IMR-90 (cell line): Measurements from ENCODE around the gene LCN2. TPM values are rescaled to one million over a fixed set of nuclear protein-coding genes. Genes with fewer than 3 reads are reported as not detected.

ENCODE experiments used
- ATAC-seq: fragments of 200-7000 bp; cut with Tn5 transposase; 2 replicates; pipeline ENCODE4 v1.9.1; 2020; ENCODE audit warnings: low read depth, mild to moderate bottlenecking, moderate library complexity
- BruUV-seq: library from RNA; stranded (reverse); fragments of 400-500 nt; replicated peaks from 2 replicates; lab custom pipeline; 2021; lab: Mats Ljungman, UMichigan
- CTCF ChIA-PET: fragments of 300-600 bp; formaldehyde crosslinking; extraction: SDS; loops from one replicate; lab custom pipeline; 2021; ENCODE audit warnings: antibody characterized with exemption; lab: Yijun Ruan, JAX
- POLR2A ChIA-PET: fragments of 300-600 bp; sonication (Branson Sonifier 250); formaldehyde crosslinking; loops from one replicate; lab custom pipeline; 2022; ENCODE audit warnings: antibody characterized with exemption; ENCODE audit not compliant: unreplicated experiment; lab: Charles Lee
- DNase-seq: peaks from one replicate; pipeline ENCODE4 v3.0.0; 2013
- H2AFZ ChIP-seq: replicated peaks from 2 replicates; pipeline ENCODE3; 2013; ENCODE audit warnings: low read length, mild to moderate bottlenecking; ENCODE audit not compliant: poor library complexity
- H2AK5ac ChIP-seq: 2 replicates; pipeline ENCODE4 v1.6.1; 2013; ENCODE audit warnings: low read depth, low read length, inconsistent platforms
- H2AK9ac ChIP-seq: replicated peaks from 2 replicates; pipeline ENCODE3; 2013; ENCODE audit warnings: mild to moderate bottlenecking, low read depth, low read length, moderate library complexity; ENCODE audit not compliant: poor library complexity
- H2BK120ac ChIP-seq: 2 replicates; pipeline ENCODE4 v1.6.1; 2013; ENCODE audit warnings: low read depth, low read length, inconsistent platforms
- H2BK15ac ChIP-seq: 3 replicates; pipeline ENCODE4 v1.6.1; 2013; ENCODE audit warnings: low read depth, low read length, inconsistent platforms
- H2BK20ac ChIP-seq: 2 replicates; pipeline ENCODE4 v1.6.1; 2013; ENCODE audit warnings: low read depth, mild to moderate bottlenecking, inconsistent platforms, low read length, moderate library complexity
- H2BK5ac ChIP-seq: 2 replicates; pipeline ENCODE4 v1.6.1; 2013; ENCODE audit warnings: mild to moderate bottlenecking, low read depth, low read length, inconsistent platforms; ENCODE audit not compliant: poor library complexity, severe bottlenecking
- H3K14ac ChIP-seq: replicated peaks from 2 replicates; pipeline ENCODE4 v1.6.1; 2013; ENCODE audit warnings: low read depth, low read length, inconsistent platforms
- H3K18ac ChIP-seq: 2 replicates; pipeline ENCODE4 v1.6.1; 2013; ENCODE audit warnings: low read depth, low read length, control low read depth
- H3K23ac ChIP-seq: 2 replicates; pipeline ENCODE4 v1.6.1; 2013; ENCODE audit warnings: low read depth, low read length, inconsistent platforms
- H3K27ac ChIP-seq: 2 replicates; pipeline ENCODE4 v1.5.1; 2013; ENCODE audit warnings: mild to moderate bottlenecking, control low read depth, low read length; ENCODE audit not compliant: insufficient read depth
- H3K27me3 ChIP-seq: 2 replicates; pipeline ENCODE4 v1.6.1; 2013; ENCODE audit warnings: low read length; ENCODE audit not compliant: control insufficient read depth, insufficient read depth
- H3K36me3 ChIP-seq: 2 replicates; pipeline ENCODE4 v1.6.1; 2013; ENCODE audit warnings: low read length, mixed read lengths; ENCODE audit not compliant: control insufficient read depth, insufficient read depth
- H3K4ac ChIP-seq: 2 replicates; pipeline ENCODE4 v1.6.1; 2013; ENCODE audit warnings: low read depth, low read length, inconsistent platforms
- H3K4me1 ChIP-seq: 2 replicates; pipeline ENCODE4 v1.6.1; 2013; ENCODE audit warnings: low read length, mixed read lengths; ENCODE audit not compliant: control insufficient read depth, insufficient read depth
- H3K4me2 ChIP-seq: 2 replicates; pipeline ENCODE4 v1.6.1; 2013; ENCODE audit warnings: low read depth, mild to moderate bottlenecking, control low read depth, low read length, moderate library complexity
- H3K4me3 ChIP-seq: 2 replicates; pipeline ENCODE4 v1.5.1; 2013; ENCODE audit warnings: low read depth, mild to moderate bottlenecking, control low read depth, low read length, moderate library complexity; ENCODE audit not compliant: insufficient read depth
- H3K56ac ChIP-seq: 2 replicates; pipeline ENCODE4 v1.6.1; 2013; ENCODE audit warnings: low read length, inconsistent platforms; ENCODE audit not compliant: insufficient read depth; ENCODE audit errors: extremely low read depth
- H3K79me1 ChIP-seq, 2 experiments: 2 replicates each; pipeline ENCODE4 v1.6.1; 2013; ENCODE audit warnings: low read length in 2 of 2, inconsistent platforms in 1 of 2, low read depth in 1 of 2
- H3K9ac ChIP-seq: 2 replicates; pipeline ENCODE4 v1.6.1; 2013; ENCODE audit warnings: low read depth, low read length, control low read depth
- H3K9me1 ChIP-seq: 2 replicates; pipeline ENCODE4 v1.6.1; 2013; ENCODE audit warnings: low read length, inconsistent platforms; ENCODE audit not compliant: insufficient read depth
- H3K9me3 ChIP-seq: 2 replicates; pipeline ENCODE4 v1.6.1; 2013; ENCODE audit warnings: low read length; ENCODE audit not compliant: control insufficient read depth, insufficient read depth
- H4K20me1 ChIP-seq: 2 replicates; pipeline ENCODE4 v1.6.1; 2013; ENCODE audit warnings: low read length, inconsistent platforms; ENCODE audit not compliant: insufficient read depth
- H4K5ac ChIP-seq: 2 replicates; pipeline ENCODE4 v1.6.1; 2013; ENCODE audit warnings: mild to moderate bottlenecking, low read depth, low read length, control low read depth
- H4K8ac ChIP-seq, 2 experiments: 2 replicates each; pipeline ENCODE4 v1.6.1; 2013; ENCODE audit warnings: low read depth in 2 of 2, low read length in 2 of 2, control low read depth in 1 of 2, inconsistent platforms in 1 of 2
- H4K91ac ChIP-seq: 2 replicates; pipeline ENCODE4 v1.6.1; 2013; ENCODE audit warnings: low read depth, low read length, inconsistent platforms; ENCODE audit not compliant: insufficient read depth
- BHLHE40 ChIP-seq: fragments of 150-350 bp; IDR thresholded peaks from 2 replicates; pipeline ENCODE4 v1.6.1; 2016; ENCODE audit warnings: mild to moderate bottlenecking, low read depth, low read length
- CHD1 ChIP-seq: IDR thresholded peaks from 2 replicates; pipeline ENCODE4 v1.6.1; 2012; ENCODE audit warnings: low read depth, low read length, improper control_type of control experiment
- FOS ChIP-seq: fragments of 150-350 bp; IDR thresholded peaks from 2 replicates; pipeline ENCODE4 v1.6.1; 2016; ENCODE audit warnings: low read depth, low read length
- MAZ ChIP-seq: IDR thresholded peaks from 2 replicates; pipeline ENCODE4 v1.6.1; 2012; ENCODE audit warnings: low read depth, mild to moderate bottlenecking, low read length, improper control_type of control experiment, moderate library complexity, borderline replicate concordance
- NFE2L2 ChIP-seq: fragments of 150-350 bp; IDR thresholded peaks from 2 replicates; pipeline ENCODE4 v1.6.1; 2016; ENCODE audit warnings: low read depth, mild to moderate bottlenecking, low read length
- RAD21 ChIP-seq: IDR thresholded peaks from 2 replicates; pipeline ENCODE4 v1.6.1; 2012; ENCODE audit warnings: low read length, improper control_type of control experiment
- RCOR1 ChIP-seq: IDR thresholded peaks from 2 replicates; pipeline ENCODE4 v1.6.1; 2012; ENCODE audit warnings: mild to moderate bottlenecking, low read length, improper control_type of control experiment; ENCODE audit not compliant: insufficient replicate concordance
- RFX5 ChIP-seq: IDR thresholded peaks from 2 replicates; pipeline ENCODE4 v1.8.0; 2012; ENCODE audit warnings: low read depth, mild to moderate bottlenecking, low read length, moderate library complexity
- WGBS, 2 experiments: methylation state at CpG; one replicate each; pipeline versions ENCODE4 v1.1.5 to v1.1.7; 2013; ENCODE audit warnings: missing lambda C conversion rate in 2 of 2; ENCODE audit not compliant: insufficient read length in 1 of 2; ENCODE audit errors: extremely low coverage in 2 of 2; 5-methylcytosine and 5-hydroxymethylcytosine counted together
- dilution Hi-C: fragments of 300-500 bp; cut with HindIII; formaldehyde crosslinking; loops from one replicate; pipeline ENCODE4 v1.14.3; 2018; ENCODE audit warnings: low sequenced_read_pairs; ENCODE audit not compliant: unreplicated experiment
- in situ Hi-C: fragments of 300-500 bp; cut with MboI; formaldehyde crosslinking; loops from 3 replicates; pipeline ENCODE4 v1.14.3; 2019; ENCODE audit warnings: low sequenced_read_pairs, inconsistent platforms, mixed read lengths
- intact Hi-C: fragments of 100-400 bp; cut with micrococcal nuclease; formaldehyde crosslinking; loops from 2 replicates; pipeline ENCODE4 v1.10.0; 2022
- polyA plus RNA-seq, 3 experiments: library from polyadenylated mRNA; depleted of rRNA; stranded (reverse); fragments of >200 nt; gene quantifications; 2 replicates each; pipeline ENCODE4 v1.2.3, GENCODE V29; 2012; ENCODE audit warnings: low replicate concordance in 1 of 3
- total RNA-seq: library from RNA; depleted of rRNA; stranded (reverse); fragments of >200 nt; gene quantifications from 2 replicates; pipeline ENCODE4 v1.2.3, GENCODE V29; 2012
- TF ChIP-seq, protein P1 (sequence below): fragments of 150-350 bp; IDR thresholded peaks from 2 replicates; pipeline ENCODE4 v1.6.1; 2016; ENCODE audit warnings: low read depth, mild to moderate bottlenecking, low read length, moderate library complexity, borderline replicate concordance
- TF ChIP-seq, protein P2 (sequence below): fragments of 150-350 bp; IDR thresholded peaks from 2 replicates; pipeline ENCODE4 v1.6.1; 2017; ENCODE audit warnings: mild to moderate bottlenecking, antibody characterized with exemption, low read length, low read depth
- TF ChIP-seq, protein P3 (sequence below): conservative IDR thresholded peaks from 2 replicates; pipeline ENCODE4 v1.5.1; 2012; ENCODE audit warnings: mild to moderate bottlenecking, low read depth, low read length, improper control_type of control experiment

LCN2 gene
- total and polyA plus RNA-seq, 2 of the 4 experiments (the other 2 are of a cell fraction) = not detected

DNA sequence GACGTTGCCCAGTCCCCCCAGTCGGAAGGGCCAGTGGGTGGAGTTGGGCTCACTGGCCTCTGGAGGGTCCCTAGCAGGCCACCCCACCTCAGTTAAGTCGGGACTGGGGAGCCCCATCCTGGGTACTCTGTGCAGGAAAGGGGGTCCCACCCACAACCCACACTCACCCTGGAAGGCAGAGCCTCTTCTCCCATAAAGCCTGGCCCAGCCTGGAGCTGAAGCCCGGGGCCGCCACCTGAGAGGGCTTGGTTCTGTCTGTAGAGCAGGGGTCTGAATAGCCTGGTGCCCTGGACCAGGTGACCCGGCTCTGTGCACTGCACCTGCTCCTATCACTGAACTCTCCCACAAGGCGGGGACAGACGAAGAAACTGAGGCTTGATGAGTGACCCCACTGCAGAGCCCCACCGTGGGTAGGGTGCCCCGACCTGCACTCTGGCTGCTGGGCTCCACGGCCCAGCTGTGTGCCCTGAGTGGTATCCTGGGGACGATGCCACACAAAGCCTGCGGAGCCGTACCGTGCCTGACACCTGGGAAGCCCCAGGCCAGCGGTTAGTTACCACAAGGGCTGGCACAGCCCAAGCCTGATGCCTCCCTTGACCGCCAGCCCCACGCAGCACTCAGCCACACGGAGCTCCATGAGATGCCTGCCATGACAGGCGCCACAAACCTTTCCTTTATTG lies 29.1 kb upstream of the LCN2 start:
- H3K23ac ChIP-seq = no peak overlapping the region
- in situ Hi-C loops = no loop called here
- peaks cover 3 to 8% of the 10 kb centered on the region in 2 experiments; a peak in 3 of 4 replicates for H3K79me1 ChIP-seq
- H2BK15ac ChIP-seq = no peak overlapping the region
- TF ChIP-seq RCOR1 (no peak), FOS (no peak), BHLHE40 (no peak), RAD21 (no peak), RFX5 (no peak), MAZ (no peak), NFE2L2 (no peak), CHD1 (no peak)
- TF ChIP-seq, protein P1, sequence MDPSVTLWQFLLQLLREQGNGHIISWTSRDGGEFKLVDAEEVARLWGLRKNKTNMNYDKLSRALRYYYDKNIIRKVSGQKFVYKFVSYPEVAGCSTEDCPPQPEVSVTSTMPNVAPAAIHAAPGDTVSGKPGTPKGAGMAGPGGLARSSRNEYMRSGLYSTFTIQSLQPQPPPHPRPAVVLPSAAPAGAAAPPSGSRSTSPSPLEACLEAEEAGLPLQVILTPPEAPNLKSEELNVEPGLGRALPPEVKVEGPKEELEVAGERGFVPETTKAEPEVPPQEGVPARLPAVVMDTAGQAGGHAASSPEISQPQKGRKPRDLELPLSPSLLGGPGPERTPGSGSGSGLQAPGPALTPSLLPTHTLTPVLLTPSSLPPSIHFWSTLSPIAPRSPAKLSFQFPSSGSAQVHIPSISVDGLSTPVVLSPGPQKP = no peak
- TF ChIP-seq, protein P2, sequence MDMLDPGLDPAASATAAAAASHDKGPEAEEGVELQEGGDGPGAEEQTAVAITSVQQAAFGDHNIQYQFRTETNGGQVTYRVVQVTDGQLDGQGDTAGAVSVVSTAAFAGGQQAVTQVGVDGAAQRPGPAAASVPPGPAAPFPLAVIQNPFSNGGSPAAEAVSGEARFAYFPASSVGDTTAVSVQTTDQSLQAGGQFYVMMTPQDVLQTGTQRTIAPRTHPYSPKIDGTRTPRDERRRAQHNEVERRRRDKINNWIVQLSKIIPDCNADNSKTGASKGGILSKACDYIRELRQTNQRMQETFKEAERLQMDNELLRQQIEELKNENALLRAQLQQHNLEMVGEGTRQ = no peak
- TF ChIP-seq, protein P3, sequence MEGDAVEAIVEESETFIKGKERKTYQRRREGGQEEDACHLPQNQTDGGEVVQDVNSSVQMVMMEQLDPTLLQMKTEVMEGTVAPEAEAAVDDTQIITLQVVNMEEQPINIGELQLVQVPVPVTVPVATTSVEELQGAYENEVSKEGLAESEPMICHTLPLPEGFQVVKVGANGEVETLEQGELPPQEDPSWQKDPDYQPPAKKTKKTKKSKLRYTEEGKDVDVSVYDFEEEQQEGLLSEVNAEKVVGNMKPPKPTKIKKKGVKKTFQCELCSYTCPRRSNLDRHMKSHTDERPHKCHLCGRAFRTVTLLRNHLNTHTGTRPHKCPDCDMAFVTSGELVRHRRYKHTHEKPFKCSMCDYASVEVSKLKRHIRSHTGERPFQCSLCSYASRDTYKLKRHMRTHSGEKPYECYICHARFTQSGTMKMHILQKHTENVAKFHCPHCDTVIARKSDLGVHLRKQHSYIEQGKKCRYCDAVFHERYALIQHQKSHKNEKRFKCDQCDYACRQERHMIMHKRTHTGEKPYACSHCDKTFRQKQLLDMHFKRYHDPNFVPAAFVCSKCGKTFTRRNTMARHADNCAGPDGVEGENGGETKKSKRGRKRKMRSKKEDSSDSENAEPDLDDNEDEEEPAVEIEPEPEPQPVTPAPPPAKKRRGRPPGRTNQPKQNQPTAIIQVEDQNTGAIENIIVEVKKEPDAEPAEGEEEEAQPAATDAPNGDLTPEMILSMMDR = no peak
- no peak overlapping the region for H2AK5ac ChIP-seq
- no peak overlapping the region for H2AK9ac ChIP-seq
- H3K18ac ChIP-seq = no peak overlapping the region
- no peak overlapping the region for H3K4me3 ChIP-seq
- H2BK5ac ChIP-seq = no peak overlapping the region
- no peak overlapping the region for H3K9ac ChIP-seq
- ChIA-PET CTCF (no interaction called here), POLR2A (interaction anchor here (0.7 kb wide), 1 partner anchor 10 kb away, joined by 3 read pairs; no protein-coding TSS in a partner anchor)
- no peak overlapping the region for H3K56ac ChIP-seq
- no peak overlapping the region for H4K8ac ChIP-seq
- no peaks in the 10 kb centered on the region for H3K27me3 ChIP-seq
- no peak overlapping the region for H2BK20ac ChIP-seq
- no peak for ATAC-seq
- dilution Hi-C loops = no loop called here
- no peaks in the 10 kb centered on the region for H3K4me1 ChIP-seq
- no peak overlapping the region for H3K14ac ChIP-seq
- WGBS, 2 experiments = 89% methylated on average over 7 of the region's 20 CpGs; no CpG with 5 or more reads in 1 of the 2 experiments
- H4K91ac ChIP-seq = no peak overlapping the region
- H3K36me3 ChIP-seq = peaks cover 24% of the 10 kb centered on the region
- intact Hi-C loops = no loop called here
- BruUV-seq = no TSS peak
- no peak overlapping the region for H4K5ac ChIP-seq
- DNase-seq = no peak
- no peaks in the 10 kb centered on the region; the same call in 1 of the 2 replicates for H3K9me1 ChIP-seq
- H3K9me3 ChIP-seq = no peaks in the 10 kb centered on the region
- H3K4ac ChIP-seq = no peak overlapping the region
- H4K20me1 ChIP-seq = peaks cover 7% of the 10 kb centered on the region; the same call in 1 of the 2 replicates
- H3K4me2 ChIP-seq = no peak overlapping the region
- no peak overlapping the region for H2AFZ ChIP-seq
- no peak overlapping the region for H2BK120ac ChIP-seq
- no peak overlapping the region for H3K27ac ChIP-seq
